ENCODE data around the gene RELB. TPM values are rescaled to one million over a fixed set of nuclear protein-coding genes. Genes with fewer than 3 reads are reported as not detected.
A peak's percentile ranks its signal among the peaks of the same experiment; 100 is the strongest.

RELB gene
- total RNA-seq, 5 donors from 2014 or later (not counting 1 experiment from before 2014, with no cell fraction given), result 29.4 to 65.5 (median 40.4) TPM

DNA sequence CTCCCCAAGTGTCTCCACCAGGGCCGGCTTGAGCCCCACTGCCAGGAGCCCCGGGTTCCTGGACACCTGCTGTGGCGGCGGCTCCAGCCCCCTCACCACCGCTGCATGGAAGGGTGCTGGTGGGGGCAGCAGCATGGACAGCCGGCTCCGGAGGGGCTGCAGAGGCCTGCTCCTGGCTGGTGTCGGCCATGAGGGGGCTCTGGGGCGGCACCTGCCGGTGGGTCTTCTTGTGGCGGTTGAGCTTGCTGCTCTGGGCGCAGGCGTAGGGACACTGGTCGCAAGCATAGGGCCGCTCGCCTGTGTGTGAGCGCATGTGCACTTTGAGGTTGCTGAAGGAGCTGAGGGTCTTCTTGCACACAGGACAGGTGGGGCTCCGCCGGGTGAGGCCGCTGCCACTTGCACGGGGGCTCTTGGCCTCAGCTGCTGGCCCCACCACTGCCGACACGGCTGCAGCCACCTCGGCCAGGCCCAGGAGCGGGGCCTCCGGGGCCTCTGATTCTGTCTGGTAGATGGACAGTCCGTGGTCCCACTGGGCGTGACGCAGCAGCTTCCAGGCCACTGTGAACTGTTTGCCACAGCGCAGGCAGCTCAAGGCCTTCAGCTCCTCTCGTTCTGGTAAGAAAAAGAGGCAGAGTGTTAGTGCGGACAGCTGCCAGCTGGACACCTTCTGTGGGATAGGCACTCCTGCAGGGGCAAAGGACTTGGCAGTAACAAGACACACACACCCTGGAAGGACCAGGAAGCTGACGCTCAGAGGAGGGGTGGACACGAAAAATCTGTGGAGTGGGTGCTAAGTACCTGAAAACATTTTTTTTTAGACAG, 70.9 kb downstream of the RELB start:
- DNase-seq (no peak), ATAC-seq (replicated peaks in 1 of 4) (no peak)
- no peaks in the 10 kb centered on the region for H3K9me3 Mint-ChIP-seq
- peaks cover 10 to 27% of the 10 kb centered on the region in 2 experiments for H3K4me1 ChIP-seq (ENCODE audit: control insufficient read depth in 1 of 2, extremely low read depth in 1 of 2, insufficient read depth in 2 of 2, low read length in 2 of 2)
- no peaks in the 10 kb centered on the region for H3K27me3 ChIP-seq (replicated peaks in 1 of 2; ENCODE audit: control insufficient read depth in 2 of 2, extremely low read depth in 1 of 2, insufficient read depth in 2 of 2, low read length in 1 of 2)
- no peak overlapping the region for H3K4me3 Mint-ChIP-seq
- CTCF ChIA-PET, result interaction anchor here in 1 of 2 donors (0.6 kb wide), 1 partner anchor 11 kb away, joined by 5 read pairs; no protein-coding TSS in a partner anchor
- H3K4me3 ChIP-seq (ENCODE audit: control insufficient read depth in 1 of 2, extremely low read depth in 1 of 2, low read length in 1 of 2), result no peak overlapping the region
- POLR2A ChIA-PET, result no interaction called here
- H3K4me1 Mint-ChIP-seq, result peaks cover 8 to 20% (median 14%) of the 10 kb centered on the region in 3 donors
- no peak overlapping the region for H3K27ac Mint-ChIP-seq
- no peaks in the 10 kb centered on the region for H3K27me3 Mint-ChIP-seq
- H3K27ac ChIP-seq (ENCODE audit: low read length), result no peak overlapping the region
- H3K9me3 ChIP-seq, result no peaks in the 10 kb centered on the region
- H3K36me3 ChIP-seq (ENCODE audit: control insufficient read depth in 2 of 2, extremely low read depth in 1 of 2, insufficient read depth in 1 of 2, low read length in 1 of 2), result peaks cover 21 to 33% of the 10 kb centered on the region in 2 donors
- H3K36me3 Mint-ChIP-seq, result peaks cover 8% of the 10 kb centered on the region
- 93% methylated on average over 33 of the region's 34 CpGs for WGBS (ENCODE audit: insufficient coverage)

DNA sequence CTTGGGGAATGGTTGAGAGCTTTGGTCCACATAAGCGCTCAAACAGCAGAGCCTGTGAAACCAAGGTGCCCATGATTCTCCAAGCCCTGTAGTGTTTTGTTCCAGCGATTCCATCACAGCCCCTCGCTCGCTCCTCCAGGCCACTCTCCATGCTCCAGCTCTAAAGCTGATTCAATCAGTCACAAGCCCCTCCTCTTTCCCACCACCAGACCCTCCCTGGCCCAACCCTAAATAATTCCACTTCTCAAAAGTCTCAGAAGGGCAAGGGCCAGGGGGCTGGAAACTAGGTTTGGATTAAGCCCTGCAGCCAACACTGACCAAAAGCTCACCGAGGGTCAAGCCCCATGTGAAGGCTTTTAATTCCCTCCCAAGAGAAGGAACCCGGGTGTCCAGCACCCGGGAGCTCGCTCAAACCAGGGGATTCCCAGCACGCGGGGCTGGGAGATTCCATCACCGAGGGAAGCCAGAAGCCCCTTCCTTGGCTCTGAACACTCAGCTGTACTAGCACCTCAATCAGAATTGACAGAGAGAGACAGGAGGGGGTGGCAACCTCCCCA, 73.6 kb downstream of the RELB start:
- peaks cover 20 to 45% of the 10 kb centered on the region in 2 experiments for H3K4me1 ChIP-seq (ENCODE audit: control insufficient read depth in 1 of 2, extremely low read depth in 1 of 2, insufficient read depth in 2 of 2, low read length in 2 of 2)
- POLR2A ChIA-PET, result interaction anchor here in 1 of 2 donors (0.7 kb wide), 1 partner anchor 210 kb away, joined by 4 read pairs; no protein-coding TSS in a partner anchor
- H3K27ac ChIP-seq (ENCODE audit: low read length), result peak overlapping the region; percentile 58
- H3K4me3 Mint-ChIP-seq, result peak overlapping the region; percentile 49 to 99 (median 54)
- H3K36me3 ChIP-seq (ENCODE audit: control insufficient read depth in 2 of 2, extremely low read depth in 1 of 2, insufficient read depth in 1 of 2, low read length in 1 of 2), result peaks cover 16% of the 10 kb centered on the region in 2 donors
- no peaks in the 10 kb centered on the region for H3K27me3 Mint-ChIP-seq
- peak overlapping the region; percentile 76 to 77 for H3K27ac Mint-ChIP-seq
- H3K4me1 Mint-ChIP-seq, result peaks cover 23 to 40% (median 31%) of the 10 kb centered on the region in 3 donors
- H3K9me3 Mint-ChIP-seq, result no peaks in the 10 kb centered on the region
- DNase-seq (no peak), ATAC-seq (replicated peaks in 1 of 4) (no peak)
- WGBS (ENCODE audit: insufficient coverage), result 91% methylated on average over 5 of the region's 11 CpGs
- peaks cover 3% of the 10 kb centered on the region for H3K36me3 Mint-ChIP-seq
- CTCF ChIA-PET, result interaction anchor here in 1 of 2 donors (0.5 kb wide), 1 partner anchor 347 kb away, joined by 6 read pairs; no protein-coding TSS in a partner anchor
- no peaks in the 10 kb centered on the region for H3K9me3 ChIP-seq
- no peaks in the 10 kb centered on the region for H3K27me3 ChIP-seq (replicated peaks in 1 of 2; ENCODE audit: control insufficient read depth in 2 of 2, extremely low read depth in 1 of 2, insufficient read depth in 2 of 2, low read length in 1 of 2)
- H3K4me3 ChIP-seq (ENCODE audit: control insufficient read depth in 1 of 2, extremely low read depth in 1 of 2, low read length in 1 of 2), result no peak overlapping the region

DNA sequence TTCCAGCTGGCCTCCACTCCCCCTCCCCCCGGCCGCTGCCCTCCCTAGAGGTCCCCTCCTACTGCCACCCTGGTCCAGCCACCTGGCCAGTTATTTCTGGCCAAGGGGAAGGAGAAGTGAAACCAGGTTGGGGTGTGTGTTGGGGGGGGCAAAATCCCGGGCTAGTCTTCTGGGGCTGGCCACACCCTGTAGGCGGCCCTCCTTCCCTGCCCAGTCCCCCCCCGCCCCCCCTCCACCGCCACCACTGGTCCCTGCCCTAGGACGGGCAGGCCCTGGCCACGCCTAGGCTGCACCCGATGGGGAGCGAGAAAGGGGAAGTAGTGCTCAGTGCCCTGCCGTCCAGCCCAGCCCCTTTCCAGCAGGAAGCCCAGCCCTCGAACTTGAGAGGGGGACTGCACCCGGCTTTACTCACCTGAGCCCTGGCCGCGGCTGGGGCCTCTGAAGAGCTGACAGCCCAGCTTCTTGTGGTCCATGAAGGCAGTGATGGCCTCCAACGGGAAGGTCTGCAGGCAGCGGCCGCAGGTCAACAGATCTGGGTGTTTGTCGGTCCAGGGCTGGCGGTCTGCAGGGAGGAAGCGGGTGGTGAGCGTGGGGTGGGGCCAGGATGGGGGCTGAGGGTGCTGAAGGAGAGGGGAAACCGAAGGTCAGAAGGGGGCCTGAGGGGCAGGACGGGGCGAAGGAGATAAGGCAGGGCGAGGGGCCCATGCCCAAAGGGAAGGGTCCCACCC, 74.2 kb downstream of the RELB start:
- peak overlapping the region; percentile 51 to 63 for H3K4me3 ChIP-seq (ENCODE audit: control insufficient read depth in 1 of 2, extremely low read depth in 1 of 2, low read length in 1 of 2)
- H3K9me3 Mint-ChIP-seq, result no peaks in the 10 kb centered on the region

DNA sequence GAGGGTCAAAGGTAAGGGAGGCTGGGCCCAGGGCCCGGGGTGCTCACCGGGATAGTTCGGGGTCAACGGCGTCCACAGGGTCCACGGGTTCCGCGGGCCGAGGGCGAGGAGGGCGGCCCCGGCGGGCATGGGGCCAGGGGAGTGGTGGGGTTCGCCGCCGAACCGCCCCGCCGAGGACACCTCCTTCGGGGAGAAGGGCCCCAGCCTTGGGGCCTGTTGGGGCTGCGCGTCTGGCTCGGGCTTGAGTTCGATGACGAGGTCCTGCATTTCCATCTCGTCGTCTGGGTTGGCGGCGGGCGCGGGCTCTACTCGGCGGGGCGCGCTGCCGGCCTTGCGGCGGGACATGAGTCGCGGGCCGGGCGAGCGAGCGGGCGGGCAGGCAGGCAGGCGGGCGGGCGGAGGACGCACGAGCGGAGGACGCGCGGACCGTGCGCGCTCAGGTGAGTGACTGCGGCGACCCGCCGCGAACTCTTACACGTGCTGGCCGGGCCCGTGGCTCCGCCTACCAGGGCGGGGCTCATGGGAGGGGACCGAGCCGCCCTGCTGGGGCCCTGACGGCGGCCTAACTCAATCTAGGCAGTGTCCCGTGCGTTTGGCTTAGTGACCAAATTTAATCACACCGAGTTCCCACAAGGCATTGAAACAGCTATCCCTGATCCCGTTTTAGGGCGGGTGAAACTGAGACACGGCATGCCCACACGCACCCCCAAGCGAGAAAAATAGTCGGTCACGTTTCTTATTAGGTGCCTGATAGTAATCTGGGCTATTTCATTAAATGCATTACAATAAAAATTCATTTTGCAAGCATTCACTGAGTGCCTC, 75.0 kb downstream of the RELB start, which contains the start of gene ZNF296:
TSS of gene ZNF296 (minus strand) at position 450 of the 822 bp plus-strand sequence. CDS start at position 345, 105 bp downstream.
- Histone ChIP-seq H3K9me3 (no peaks in the 10 kb centered on the region), H3K27me3 (replicated peaks in 1 of 2; ENCODE audit: control insufficient read depth in 2 of 2, extremely low read depth in 1 of 2, insufficient read depth in 2 of 2, low read length in 1 of 2) (no peaks in the 10 kb centered on the region), H3K4me3 (ENCODE audit: control insufficient read depth in 1 of 2, extremely low read depth in 1 of 2, low read length in 1 of 2) (peak within 1 kb of the TSS; percentile 51 to 63), H3K27ac (ENCODE audit: low read length) (peak within 1 kb of the TSS; percentile 55), H3K36me3 (ENCODE audit: control insufficient read depth in 2 of 2, extremely low read depth in 1 of 2, insufficient read depth in 1 of 2, low read length in 1 of 2) (peaks cover 2 to 5% of the 10 kb centered on the region in 2 donors), H3K4me1 (ENCODE audit: control insufficient read depth in 1 of 2, extremely low read depth in 1 of 2, insufficient read depth in 2 of 2, low read length in 2 of 2) (peaks cover 27 to 60% of the 10 kb centered on the region in 2 experiments)
- Mint-ChIP-seq H3K27me3 (no peaks in the 10 kb centered on the region), H3K9me3 (no peaks in the 10 kb centered on the region), H3K4me1 (peaks cover 32 to 53% (median 39%) of the 10 kb centered on the region in 3 donors), H3K4me3 (peak within 1 kb of the TSS; percentile 70 to 99 (median 75)), H3K27ac (peak within 1 kb of the TSS; percentile 81 to 89), H3K36me3 (peaks cover 1% of the 10 kb centered on the region)
- CTCF ChIA-PET, result no interaction called here
- DNase-seq, result peak; percentile 35 to 85 (median 63)
- POLR2A ChIA-PET, result no interaction called here
- peak; percentile 78 to 81 (median 80) for ATAC-seq (replicated peaks in 1 of 4)
- under 1% methylated on average over 71 of the region's 81 CpGs for WGBS (ENCODE audit: insufficient coverage)

More for the DNA sequence above, 74.2 kb downstream of the RELB start:
- H3K4me1 ChIP-seq (ENCODE audit: control insufficient read depth in 1 of 2, extremely low read depth in 1 of 2, insufficient read depth in 2 of 2, low read length in 2 of 2), result peaks cover 26 to 52% of the 10 kb centered on the region in 2 experiments
- peak in 19 of 35 experiments; percentile 15 to 63 (median 30) for DNase-seq
- ChIA-PET POLR2A (interaction anchor here in 1 of 2 donors (0.7 kb wide), 1 partner anchor 210 kb away, joined by 4 read pairs; no protein-coding TSS in a partner anchor), CTCF (interaction anchor here in 1 of 2 donors (0.7 kb wide), 1 partner anchor 1492 kb away, joined by 3 read pairs; no protein-coding TSS in a partner anchor)
- 7% methylated on average over 18 of the region's 26 CpGs for WGBS (ENCODE audit: insufficient coverage)
- no peaks in the 10 kb centered on the region for H3K9me3 ChIP-seq
- H3K36me3 ChIP-seq (ENCODE audit: control insufficient read depth in 2 of 2, extremely low read depth in 1 of 2, insufficient read depth in 1 of 2, low read length in 1 of 2), result peaks cover 10 to 11% of the 10 kb centered on the region in 2 donors
- H3K27ac ChIP-seq (ENCODE audit: low read length), result peak overlapping the region; percentile 58
- Mint-ChIP-seq H3K4me3 (peak overlapping the region; percentile 69 to 99 (median 75)), H3K36me3 (peaks cover 3% of the 10 kb centered on the region), H3K4me1 (peaks cover 25 to 46% (median 36%) of the 10 kb centered on the region in 3 donors), H3K27me3 (no peaks in the 10 kb centered on the region), H3K27ac (peak overlapping the region; percentile 49 to 74)
- peak in 3 of 4 experiments; percentile 15 to 21 (median 16) for ATAC-seq (replicated peaks in 1 of 4)
- H3K27me3 ChIP-seq (replicated peaks in 1 of 2; ENCODE audit: control insufficient read depth in 2 of 2, extremely low read depth in 1 of 2, insufficient read depth in 2 of 2, low read length in 1 of 2), result no peaks in the 10 kb centered on the region

DNA sequence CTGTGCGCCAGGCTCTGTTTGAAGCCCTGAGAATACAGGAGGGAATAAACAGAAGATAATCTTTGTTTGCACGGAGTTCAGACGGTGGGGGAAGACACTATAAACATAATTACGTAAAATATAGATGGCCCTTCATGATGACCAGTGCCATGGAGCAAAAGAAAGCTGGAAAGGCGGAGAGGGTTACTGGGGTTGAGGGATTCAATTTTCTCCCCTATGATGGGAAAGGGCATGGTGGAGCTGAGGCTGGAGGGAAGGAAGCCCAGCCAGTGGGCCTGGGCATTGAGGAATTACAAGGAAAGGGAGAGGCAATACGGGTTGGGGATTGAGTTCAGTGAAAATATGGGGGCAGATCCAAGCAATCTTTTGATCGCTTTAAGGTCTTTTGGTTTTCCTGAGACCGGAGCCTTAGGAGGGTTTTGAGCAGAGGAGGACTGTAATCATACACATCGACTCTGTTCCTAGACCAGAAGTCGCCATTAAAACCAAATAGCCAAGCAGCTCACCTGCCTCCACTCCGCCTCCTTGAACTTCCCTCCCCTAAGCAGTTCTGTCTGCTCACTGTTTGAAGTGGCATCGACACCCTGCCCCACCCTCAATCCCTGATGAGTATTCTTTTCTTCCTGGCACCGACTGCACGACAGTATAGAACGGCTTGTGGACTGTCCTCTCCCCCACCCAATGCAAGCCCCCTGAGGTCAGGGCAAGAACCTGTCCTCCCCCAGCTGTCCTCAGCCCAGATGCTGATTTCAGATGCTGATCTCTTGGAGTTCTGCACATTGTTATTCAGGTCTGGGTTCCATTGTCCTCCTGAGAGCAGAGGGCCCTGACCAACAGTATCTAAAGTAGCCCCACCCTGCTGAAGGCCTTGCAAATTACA, 75.8 kb downstream of the RELB start:
- H3K9me3 Mint-ChIP-seq, result no peaks in the 10 kb centered on the region
- ATAC-seq (replicated peaks in 1 of 4), result no peak
- no peaks in the 10 kb centered on the region for H3K9me3 ChIP-seq
- peak overlapping the region; percentile 70 to 99 (median 75) for H3K4me3 Mint-ChIP-seq
- H3K27me3 ChIP-seq (replicated peaks in 1 of 2; ENCODE audit: control insufficient read depth in 2 of 2, extremely low read depth in 1 of 2, insufficient read depth in 2 of 2, low read length in 1 of 2), result no peaks in the 10 kb centered on the region
- H3K4me1 Mint-ChIP-seq, result peaks cover 40 to 62% (median 46%) of the 10 kb centered on the region in 3 donors
- peaks cover 27 to 61% of the 10 kb centered on the region in 2 experiments for H3K4me1 ChIP-seq (ENCODE audit: control insufficient read depth in 1 of 2, extremely low read depth in 1 of 2, insufficient read depth in 2 of 2, low read length in 2 of 2)
- ChIA-PET CTCF (no interaction called here), POLR2A (no interaction called here)
- peak overlapping the region; percentile 81 to 89 for H3K27ac Mint-ChIP-seq
- peaks cover 8% of the 10 kb centered on the region for H3K36me3 Mint-ChIP-seq
- H3K4me3 ChIP-seq (ENCODE audit: control insufficient read depth in 1 of 2, extremely low read depth in 1 of 2, low read length in 1 of 2), result peak overlapping the region in 1 of 2 donors; percentile 63
- peak overlapping the region; percentile 55 for H3K27ac ChIP-seq (ENCODE audit: low read length)
- peaks cover 0 to 4% of the 10 kb centered on the region in 2 donors for H3K36me3 ChIP-seq (ENCODE audit: control insufficient read depth in 2 of 2, extremely low read depth in 1 of 2, insufficient read depth in 1 of 2, low read length in 1 of 2)
- no peaks in the 10 kb centered on the region for H3K27me3 Mint-ChIP-seq
- DNase-seq, result peak in 1 of 35 experiments; percentile 30
- WGBS (ENCODE audit: insufficient coverage), result 53% methylated on average over 7 of the region's 15 CpGs
